ENCODE results near the gene CREB3L4. TPM values are rescaled to one million over a fixed set of nuclear protein-coding genes. Genes with fewer than 3 reads are reported as not detected.

The CREB3L4 gene
- total RNA-seq, 2 donors from 2014 or later: 109 to 386 TPM

GRCh38 chr1:153984123-153984894 lies 16.6 kb downstream of the CREB3L4 start:
- Histone ChIP-seq H3K27me3 (replicated peaks; ENCODE audit: insufficient read depth) (no peaks in the 10 kb centered on the region), H3K4me3 (no peak overlapping the region), H3K36me3 (no peaks in the 10 kb centered on the region), H3K4me1 (replicated peaks) (no peaks in the 10 kb centered on the region), H3K27ac (peak overlapping the region in 1 of 2 donors; percentile 89), H3K9me3 (no peaks in the 10 kb centered on the region)
- intact Hi-C loops (cut with DNase I): no loop called here
- TF ChIP-seq POLR2AphosphoS5 (IDR thresholded peaks at IDR 0.05) (no peak), CTCF (IDR thresholded peaks at IDR 0.05) (no peak), POLR2A (IDR thresholded peaks at IDR 0.05) (no peak)
- no peak for DNase-seq (ENCODE audit: low spot score)
- WGBS: 64% methylated on average over 6 of the region's 6 CpGs

- peak overlapping the region; percentile 89 to 95 for H3K27ac ChIP-seq
These were observed 17.7 kb downstream of the CREB3L4 start for GRCh38 chr1:153985341-153985912.

GRCh38 chr1:153985941-153986761 lies 18.4 kb downstream of the CREB3L4 start, which contains the start of gene RAB13:
RAB13 (minus strand) TSS chr1:153986339; CDS start chr1:153986236, 103 bp downstream.
- H3K4me3 ChIP-seq: peak within 1 kb of the TSS; percentile 40 to 63
- no peaks in the 10 kb centered on the region for H3K36me3 ChIP-seq
- WGBS: 1% methylated on average over 32 of the region's 32 CpGs
- no peaks in the 10 kb centered on the region for H3K4me1 ChIP-seq (replicated peaks)
- H3K27me3 ChIP-seq (replicated peaks; ENCODE audit: insufficient read depth): no peaks in the 10 kb centered on the region
- H3K27ac ChIP-seq: peak within 1 kb of the TSS; percentile 89 to 95
- peak; percentile 63 for TF ChIP-seq POLR2AphosphoS5 (IDR thresholded peaks at IDR 0.05)
- TF ChIP-seq POLR2A (IDR thresholded peaks at IDR 0.05): peak; percentile 73
- peak in 1 of 4 experiments; percentile 4 for TF ChIP-seq CTCF (IDR thresholded peaks at IDR 0.05)
- peak; percentile 90 for DNase-seq (ENCODE audit: low spot score)
- H3K9me3 ChIP-seq: no peaks in the 10 kb centered on the region
- intact Hi-C loops (cut with DNase I): loop anchor here (2.0 to 5.0 kb wide), 4 partner anchors 39 to 309 kb away; partner anchors contain the start of genes DENND4B and NPR1

More at GRCh38 chr1:153985341-153985912, 17.7 kb downstream of the CREB3L4 start:
- no peaks in the 10 kb centered on the region for H3K4me1 ChIP-seq (replicated peaks)
- no peaks in the 10 kb centered on the region for H3K36me3 ChIP-seq
- no peaks in the 10 kb centered on the region for H3K27me3 ChIP-seq (replicated peaks; ENCODE audit: insufficient read depth)
- no peak for DNase-seq (ENCODE audit: low spot score)
- no peaks in the 10 kb centered on the region for H3K9me3 ChIP-seq
- TF ChIP-seq POLR2AphosphoS5 (IDR thresholded peaks at IDR 0.05) (no peak), POLR2A (IDR thresholded peaks at IDR 0.05) (peak; percentile 18), CTCF (IDR thresholded peaks at IDR 0.05) (no peak)
- WGBS: 11% methylated on average over 7 of the region's 7 CpGs
- peak overlapping the region; percentile 40 to 63 for H3K4me3 ChIP-seq
- intact Hi-C loops (cut with DNase I): loop anchor here (5.0 kb wide), 3 partner anchors 38 to 308 kb away; partner anchors contain the start of genes DENND4B and NPR1

GRCh38 chr1:153987621-153988020 lies 19.9 kb downstream of the CREB3L4 start:
- H3K4me1 ChIP-seq (replicated peaks): no peaks in the 10 kb centered on the region
- H3K27me3 ChIP-seq (replicated peaks; ENCODE audit: insufficient read depth): no peaks in the 10 kb centered on the region
- WGBS: 83% methylated on average over 8 of the region's 8 CpGs
- H3K27ac ChIP-seq: no peak overlapping the region
- DNase-seq (ENCODE audit: low spot score): no peak
- no peak overlapping the region for H3K4me3 ChIP-seq
- no peak for TF ChIP-seq CTCF (IDR thresholded peaks at IDR 0.05)
- no peak for TF ChIP-seq POLR2A (IDR thresholded peaks at IDR 0.05)
- TF ChIP-seq POLR2AphosphoS5 (IDR thresholded peaks at IDR 0.05): no peak
- H3K36me3 ChIP-seq: no peaks in the 10 kb centered on the region
- intact Hi-C loops (cut with DNase I): loop anchor here (2.0 to 5.0 kb wide), 4 partner anchors 40 to 310 kb away; partner anchors contain the start of genes DENND4B and NPR1
- H3K9me3 ChIP-seq: no peaks in the 10 kb centered on the region
